Measurements from ENCODE around the gene R3HCC1L. TPM values are rescaled to one million over a fixed set of nuclear protein-coding genes. Genes with fewer than 3 reads are reported as not detected.

Gene R3HCC1L
- total RNA-seq, 1 experiment from 2014 or later = 16.2 TPM

DNA sequence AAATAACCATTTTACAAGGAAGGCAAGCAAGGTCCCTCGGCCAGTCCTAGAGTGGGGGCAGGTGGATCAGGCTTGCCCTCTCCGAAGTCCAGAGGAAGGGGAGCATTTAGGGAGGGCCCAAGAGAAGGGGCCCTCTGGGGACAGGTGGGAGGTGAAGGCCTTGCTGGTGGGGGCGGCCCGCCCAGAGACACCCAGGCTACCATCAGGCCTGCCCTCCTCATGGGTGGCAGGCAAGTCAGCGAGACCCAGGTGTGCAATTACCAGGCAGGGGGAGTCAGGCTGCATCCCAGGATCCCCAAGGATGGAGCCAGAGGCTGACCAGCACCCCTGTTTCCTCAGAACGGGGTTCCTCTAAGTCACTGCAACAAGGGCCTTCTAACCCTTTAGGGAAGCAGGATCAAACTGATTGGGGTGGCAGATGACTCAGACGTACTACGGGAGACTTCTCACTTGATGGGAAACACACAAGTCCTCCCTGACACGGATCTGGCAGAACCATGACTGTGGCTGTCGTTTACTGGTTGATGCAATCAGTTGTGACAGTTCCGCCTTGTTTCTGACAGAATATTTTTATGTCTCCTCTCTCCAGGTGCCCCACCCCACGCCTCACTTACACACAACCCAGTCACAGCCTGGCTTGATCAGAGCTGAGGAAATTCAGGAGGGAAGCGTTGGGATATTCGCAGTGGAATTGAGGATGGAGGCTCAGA lies 125.3 kb downstream of the R3HCC1L start:
- POLR2A ChIA-PET (ENCODE audit: low non-redundant PET) = no interaction called here

DNA sequence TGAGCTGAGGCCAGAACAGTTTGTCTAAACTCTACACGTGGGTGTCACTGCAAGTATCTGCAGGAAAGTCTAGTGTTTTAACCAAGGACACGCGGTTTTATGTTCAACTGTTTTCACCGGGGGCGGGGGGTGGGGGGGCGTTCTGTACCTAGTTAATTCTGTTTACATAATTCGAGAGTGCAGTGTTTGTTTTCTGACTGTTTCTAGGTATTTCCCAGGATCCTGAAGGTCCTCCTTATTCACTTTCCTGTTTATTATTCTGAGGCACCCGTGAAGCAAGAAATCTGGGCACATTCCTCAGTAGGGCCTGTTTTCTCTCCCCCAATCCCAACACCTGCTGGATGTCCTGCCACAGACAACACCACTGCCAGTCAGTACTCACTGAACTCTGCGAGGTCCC lies 125.9 kb downstream of the R3HCC1L start:
- Histone ChIP-seq H3K27me3 (replicated peaks; ENCODE audit: insufficient read depth, low read depth, low read length, poor library complexity) (no peaks in the 10 kb centered on the region), H3K4me3 (ENCODE audit: low read depth, low read length, poor library complexity, severe bottlenecking) (no peak overlapping the region), H3K9me3 (ENCODE audit: low read depth, low read length, poor library complexity, severe bottlenecking) (no peaks in the 10 kb centered on the region), H3K4me1 (ENCODE audit: insufficient read depth, low read length, poor library complexity, severe bottlenecking) (no peaks in the 10 kb centered on the region), H3K27ac (ENCODE audit: low read depth, low read length, poor library complexity, severe bottlenecking) (no peak overlapping the region), H3K36me3 (ENCODE audit: insufficient read depth, low read length, poor library complexity, severe bottlenecking) (no peaks in the 10 kb centered on the region)
- TF ChIP-seq EZH2 (IDR thresholded peaks at IDR 0.05; ENCODE audit: borderline replicate concordance, low read depth, low read length, poor library complexity, severe bottlenecking) = no peak
- TF ChIP-seq, protein P1, sequence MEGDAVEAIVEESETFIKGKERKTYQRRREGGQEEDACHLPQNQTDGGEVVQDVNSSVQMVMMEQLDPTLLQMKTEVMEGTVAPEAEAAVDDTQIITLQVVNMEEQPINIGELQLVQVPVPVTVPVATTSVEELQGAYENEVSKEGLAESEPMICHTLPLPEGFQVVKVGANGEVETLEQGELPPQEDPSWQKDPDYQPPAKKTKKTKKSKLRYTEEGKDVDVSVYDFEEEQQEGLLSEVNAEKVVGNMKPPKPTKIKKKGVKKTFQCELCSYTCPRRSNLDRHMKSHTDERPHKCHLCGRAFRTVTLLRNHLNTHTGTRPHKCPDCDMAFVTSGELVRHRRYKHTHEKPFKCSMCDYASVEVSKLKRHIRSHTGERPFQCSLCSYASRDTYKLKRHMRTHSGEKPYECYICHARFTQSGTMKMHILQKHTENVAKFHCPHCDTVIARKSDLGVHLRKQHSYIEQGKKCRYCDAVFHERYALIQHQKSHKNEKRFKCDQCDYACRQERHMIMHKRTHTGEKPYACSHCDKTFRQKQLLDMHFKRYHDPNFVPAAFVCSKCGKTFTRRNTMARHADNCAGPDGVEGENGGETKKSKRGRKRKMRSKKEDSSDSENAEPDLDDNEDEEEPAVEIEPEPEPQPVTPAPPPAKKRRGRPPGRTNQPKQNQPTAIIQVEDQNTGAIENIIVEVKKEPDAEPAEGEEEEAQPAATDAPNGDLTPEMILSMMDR (conservative IDR thresholded peaks at IDR 0.05; ENCODE audit: low read depth, low read length) = no peak
- BruUV-seq (replicated peaks) = no TSS peak
- DNase-seq (ENCODE audit: low spot score) = no peak
- ChIA-PET POLR2A (ENCODE audit: low non-redundant PET) (no interaction called here), CTCF (no interaction called here)
- intact Hi-C loops (cut with micrococcal nuclease; ENCODE audit: unreplicated experiment) = no loop called here

More for the DNA sequence above, 125.3 kb downstream of the R3HCC1L start:
- CTCF ChIA-PET = no interaction called here
- Histone ChIP-seq H3K4me1 (ENCODE audit: insufficient read depth, low read length, poor library complexity, severe bottlenecking) (no peaks in the 10 kb centered on the region), H3K9me3 (ENCODE audit: low read depth, low read length, poor library complexity, severe bottlenecking) (no peaks in the 10 kb centered on the region), H3K27me3 (replicated peaks; ENCODE audit: insufficient read depth, low read depth, low read length, poor library complexity) (no peaks in the 10 kb centered on the region), H3K36me3 (ENCODE audit: insufficient read depth, low read length, poor library complexity, severe bottlenecking) (no peaks in the 10 kb centered on the region), H3K4me3 (ENCODE audit: low read depth, low read length, poor library complexity, severe bottlenecking) (no peak overlapping the region), H3K27ac (ENCODE audit: low read depth, low read length, poor library complexity, severe bottlenecking) (no peak overlapping the region)
- TF ChIP-seq, protein P1 (conservative IDR thresholded peaks at IDR 0.05; ENCODE audit: low read depth, low read length) = no peak
- TF ChIP-seq EZH2 (IDR thresholded peaks at IDR 0.05; ENCODE audit: borderline replicate concordance, low read depth, low read length, poor library complexity, severe bottlenecking) = no peak
- no TSS peak for BruUV-seq (replicated peaks)
- DNase-seq (ENCODE audit: low spot score) = no peak
- intact Hi-C loops (cut with micrococcal nuclease; ENCODE audit: unreplicated experiment) = no loop called here

DNA sequence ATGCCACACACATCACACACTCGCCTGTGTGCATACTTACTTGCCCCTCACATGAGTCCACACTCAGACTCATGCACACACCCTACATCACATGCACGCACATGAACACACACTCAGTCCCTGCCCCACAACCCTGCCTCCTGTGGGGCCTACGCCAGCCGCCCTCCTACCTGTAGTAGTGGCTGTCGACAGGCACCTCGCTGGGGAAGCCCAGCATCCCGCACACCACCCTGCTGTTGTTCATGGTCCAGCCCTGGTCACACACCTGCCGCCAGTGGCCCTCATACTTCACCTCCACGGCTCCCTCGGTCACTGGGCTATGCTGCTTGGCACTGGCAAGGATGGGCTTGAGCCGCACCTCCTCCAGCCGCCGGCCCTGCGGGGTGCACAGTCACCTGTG lies 126.3 kb downstream of the R3HCC1L start:
- CTCF ChIA-PET = no interaction called here
- H3K9me3 ChIP-seq (ENCODE audit: low read depth, low read length, poor library complexity, severe bottlenecking) = no peaks in the 10 kb centered on the region

More for the DNA sequence above, 126.3 kb downstream of the R3HCC1L start:
- H3K27ac ChIP-seq (ENCODE audit: low read depth, low read length, poor library complexity, severe bottlenecking) = no peak overlapping the region
- no peak for TF ChIP-seq EZH2 (IDR thresholded peaks at IDR 0.05; ENCODE audit: borderline replicate concordance, low read depth, low read length, poor library complexity, severe bottlenecking)
- TF ChIP-seq, protein P1 (conservative IDR thresholded peaks at IDR 0.05; ENCODE audit: low read depth, low read length) = no peak
- no peaks in the 10 kb centered on the region for H3K27me3 ChIP-seq (replicated peaks; ENCODE audit: insufficient read depth, low read depth, low read length, poor library complexity)
- H3K4me3 ChIP-seq (ENCODE audit: low read depth, low read length, poor library complexity, severe bottlenecking) = no peak overlapping the region
- H3K4me1 ChIP-seq (ENCODE audit: insufficient read depth, low read length, poor library complexity, severe bottlenecking) = no peaks in the 10 kb centered on the region
- no TSS peak for BruUV-seq (replicated peaks)
- intact Hi-C loops (cut with micrococcal nuclease; ENCODE audit: unreplicated experiment) = no loop called here
- H3K36me3 ChIP-seq (ENCODE audit: insufficient read depth, low read length, poor library complexity, severe bottlenecking) = no peaks in the 10 kb centered on the region
- no peak for DNase-seq (ENCODE audit: low spot score)
- POLR2A ChIA-PET (ENCODE audit: low non-redundant PET) = no interaction called here

Measured in A673 (cell line).